HUDEP-2 (cell line): Measurements from ENCODE around the gene ATP5F1D.
A peak's percentile ranks its signal among the peaks of the same experiment; 100 is the strongest.
"Not testable (repeated sequence)": the region's sequence is repeated elsewhere in the genome, so short reads cannot be mapped to it uniquely, and the experiment has no call there.

ENCODE experiments used
- DNase-seq, 76 experiments: peaks; one replicate each; lab custom pipeline; 2025; ENCODE audit not compliant: unreplicated experiment in 76 of 76; lab: John Stamatoyannopoulos, UW

ATP5F1D gene

GRCh38 chr19:1241417-1242095, at the start of gene ATP5F1D:
Gene ATP5F1D, plus strand, starts transcription at chr19:1241751. Its CDS starts 100 bp downstream, at chr19:1241851.
- peak in 75 of 76 experiments; percentile 53 to 99 (median 97) for DNase-seq

GRCh38 chr19:1199531-1199930, 42.0 kb upstream of the ATP5F1D start:
- DNase-seq = no peak

DNA sequence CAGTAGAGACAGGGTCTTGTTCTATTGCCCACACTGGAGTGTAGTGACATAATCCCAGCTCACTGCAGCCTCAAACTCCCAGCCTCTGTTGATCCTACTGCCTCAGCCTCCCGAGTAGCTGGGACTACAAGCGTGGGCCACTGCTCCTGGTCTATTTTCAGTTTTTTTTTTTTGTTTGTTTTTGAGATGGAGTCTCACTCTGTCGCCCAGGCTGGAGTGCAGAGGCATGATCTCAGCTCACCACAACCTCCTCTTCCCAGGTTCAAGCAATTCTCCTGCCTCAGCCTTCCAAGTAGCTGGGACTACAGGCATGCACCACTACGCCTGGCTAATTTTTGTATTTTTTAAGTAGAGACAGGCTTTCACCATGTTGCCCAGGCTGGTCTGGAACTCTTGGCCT, 40.9 kb upstream of the ATP5F1D start:
- not testable (repeated sequence) for DNase-seq

DNA sequence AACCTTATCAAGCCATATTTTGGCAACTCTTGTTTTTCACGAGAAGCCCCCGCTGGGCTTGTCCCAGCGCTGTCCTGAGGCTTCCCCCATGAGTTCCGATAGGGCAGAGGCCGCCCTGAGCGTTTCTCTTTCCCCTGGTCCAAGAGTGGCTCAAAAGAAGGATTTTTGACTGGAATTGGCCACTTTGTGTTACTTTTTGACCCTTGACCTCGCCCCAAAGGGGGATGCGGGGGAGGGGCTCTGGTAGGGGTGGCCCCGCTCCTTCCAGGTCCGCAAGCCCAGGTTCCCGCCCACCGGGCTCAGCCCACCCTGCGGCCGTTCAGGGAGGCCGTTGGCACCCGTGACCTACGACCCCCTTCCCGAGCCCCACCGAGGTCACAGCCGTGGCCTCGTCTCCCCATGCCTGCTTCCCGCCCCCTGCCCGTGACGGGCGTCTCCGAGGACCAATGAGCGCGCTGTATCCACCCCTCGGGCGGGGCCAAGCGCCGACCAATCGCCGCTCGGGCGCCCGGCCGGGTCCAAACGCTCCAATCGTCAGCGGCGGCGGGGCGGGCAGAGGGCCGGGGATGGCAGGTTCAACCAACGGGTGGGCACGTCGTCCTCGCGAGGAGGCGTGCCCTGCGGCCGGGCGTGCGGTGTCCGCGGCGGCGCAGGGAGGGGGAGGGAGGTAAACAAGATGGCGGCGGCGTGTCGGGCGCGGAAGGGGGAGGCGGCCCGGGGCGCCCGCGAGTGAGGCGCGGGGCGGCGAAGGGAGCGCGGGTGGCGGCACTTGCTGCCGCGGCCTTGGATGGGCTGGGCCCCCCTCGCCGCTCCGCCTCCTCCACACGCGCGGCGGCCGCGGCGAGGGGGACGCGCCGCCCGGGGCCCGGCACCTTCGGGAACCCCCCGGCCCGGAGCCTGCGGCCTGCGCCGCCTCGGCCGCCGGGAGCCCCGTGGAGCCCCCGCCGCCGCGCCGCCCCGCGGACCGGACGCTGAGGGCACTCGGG, 36.1 kb upstream of the ATP5F1D start, which contains the start of gene STK11:
Gene STK11, plus strand, starts transcription at position 665 of the 986 bp plus-strand sequence. CDS start 1,136 bp downstream, outside the sequence.
- DNase-seq = peak in 75 of 76 experiments; percentile 90 to 100 (median 99)

DNA sequence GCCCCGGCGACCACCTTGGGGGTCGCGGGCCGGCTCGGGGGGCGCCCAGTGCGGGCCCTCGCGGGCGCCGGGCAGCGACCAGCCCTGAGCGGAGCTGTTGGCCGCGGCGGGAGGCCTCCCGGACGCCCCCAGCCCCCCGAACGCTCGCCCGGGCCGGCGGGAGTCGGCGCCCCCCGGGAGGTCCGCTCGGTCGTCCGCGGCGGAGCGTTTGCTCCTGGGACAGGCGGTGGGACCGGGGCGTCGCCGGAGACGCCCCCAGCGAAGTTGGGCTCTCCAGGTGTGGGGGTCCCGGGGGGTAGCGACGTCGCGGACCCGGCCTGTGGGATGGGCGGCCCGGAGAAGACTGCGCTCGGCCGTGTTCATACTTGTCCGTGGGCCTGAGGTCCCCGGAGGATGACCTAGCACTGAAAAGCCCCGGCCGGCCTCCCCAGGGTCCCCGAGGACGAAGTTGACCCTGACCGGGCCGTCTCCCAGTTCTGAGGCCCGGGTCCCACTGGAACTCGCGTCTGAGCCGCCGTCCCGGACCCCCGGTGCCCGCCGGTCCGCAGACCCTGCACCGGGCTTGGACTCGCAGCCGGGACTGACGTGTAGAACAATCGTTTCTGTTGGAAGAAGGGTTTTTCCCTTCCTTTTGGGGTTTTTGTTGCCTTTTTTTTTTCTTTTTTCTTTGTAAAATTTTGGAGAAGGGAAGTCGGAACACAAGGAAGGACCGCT, 35.2 kb upstream of the ATP5F1D start:
- peak in 6 of 76 experiments; percentile 18 to 61 (median 46) for DNase-seq

DNA sequence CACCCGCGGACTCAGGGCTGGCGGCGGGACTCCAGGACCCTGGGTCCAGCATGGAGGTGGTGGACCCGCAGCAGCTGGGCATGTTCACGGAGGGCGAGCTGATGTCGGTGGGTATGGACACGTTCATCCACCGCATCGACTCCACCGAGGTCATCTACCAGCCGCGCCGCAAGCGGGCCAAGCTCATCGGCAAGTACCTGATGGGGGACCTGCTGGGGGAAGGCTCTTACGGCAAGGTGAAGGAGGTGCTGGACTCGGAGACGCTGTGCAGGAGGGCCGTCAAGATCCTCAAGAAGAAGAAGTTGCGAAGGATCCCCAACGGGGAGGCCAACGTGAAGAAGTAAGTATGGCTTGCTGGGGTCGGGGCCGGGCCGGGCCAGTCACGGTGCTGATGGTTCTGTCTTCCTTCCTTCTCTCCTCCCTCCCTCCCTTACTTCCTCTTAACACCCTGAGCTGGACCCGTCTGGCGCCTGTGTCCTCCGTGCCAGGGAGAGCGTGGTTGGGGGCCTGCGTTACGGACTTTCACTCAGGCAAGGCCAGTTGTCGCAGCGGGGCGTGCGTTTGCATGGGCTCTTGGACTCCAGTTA, 34.6 kb upstream of the ATP5F1D start:
- peak in 6 of 76 experiments; percentile 41 to 89 (median 60) for DNase-seq

GRCh38 chr19:1208830-1209229, 32.7 kb upstream of the ATP5F1D start:
- peak in 54 of 76 experiments; percentile 25 to 78 (median 56) for DNase-seq

- no peak for DNase-seq
These were observed 31.4 kb upstream of the ATP5F1D start for GRCh38 chr19:1210227-1210538.

- DNase-seq = peak in 1 of 76 experiments; percentile 27
These were observed 29.9 kb upstream of the ATP5F1D start for GRCh38 chr19:1211494-1212234.

DNA sequence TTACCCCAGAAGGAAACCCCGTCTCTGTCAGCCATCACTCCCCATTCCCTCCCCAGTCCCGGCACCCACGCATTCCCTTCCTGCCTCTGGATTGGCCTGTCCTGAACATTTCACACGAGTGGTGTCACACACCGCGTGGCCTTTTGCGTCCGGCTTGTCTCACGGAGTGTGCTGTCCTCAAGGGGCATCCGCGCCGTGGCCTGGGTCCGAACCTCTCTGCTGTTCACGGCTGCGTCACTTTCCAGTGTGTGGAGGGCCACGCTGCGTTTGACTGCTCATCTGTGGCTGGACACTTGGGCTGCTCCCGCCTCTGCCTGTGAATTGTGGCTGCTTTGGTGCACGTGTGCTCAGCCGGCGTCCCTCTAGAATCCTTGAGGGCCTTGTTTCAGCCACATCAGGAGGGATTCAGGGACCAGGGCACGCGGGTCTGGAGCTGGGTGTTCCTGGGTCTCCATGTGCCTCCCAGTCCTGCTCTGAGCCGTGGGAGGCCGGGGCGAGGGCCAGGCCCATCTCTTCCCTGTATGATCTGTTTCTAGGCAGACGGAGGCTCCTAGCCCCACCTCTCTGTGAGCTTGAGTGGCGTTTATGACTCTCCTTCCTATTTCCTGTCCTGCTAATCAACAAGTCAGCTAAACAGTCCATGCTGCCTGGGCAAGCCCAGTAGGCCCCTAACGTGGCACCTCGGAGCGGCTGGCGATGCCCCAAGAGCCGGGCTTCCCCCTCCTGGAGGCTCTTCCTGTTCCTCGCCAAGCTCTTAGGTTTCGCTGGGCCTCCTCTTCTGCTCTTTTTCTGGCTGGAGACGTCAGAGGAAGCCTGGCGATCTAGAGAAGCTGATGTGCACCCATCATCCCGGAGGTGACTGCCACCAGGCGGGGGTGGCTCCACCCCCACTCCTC, 27.9 kb upstream of the ATP5F1D start:
- peak in 48 of 76 experiments; percentile 21 to 72 (median 44) for DNase-seq

DNA sequence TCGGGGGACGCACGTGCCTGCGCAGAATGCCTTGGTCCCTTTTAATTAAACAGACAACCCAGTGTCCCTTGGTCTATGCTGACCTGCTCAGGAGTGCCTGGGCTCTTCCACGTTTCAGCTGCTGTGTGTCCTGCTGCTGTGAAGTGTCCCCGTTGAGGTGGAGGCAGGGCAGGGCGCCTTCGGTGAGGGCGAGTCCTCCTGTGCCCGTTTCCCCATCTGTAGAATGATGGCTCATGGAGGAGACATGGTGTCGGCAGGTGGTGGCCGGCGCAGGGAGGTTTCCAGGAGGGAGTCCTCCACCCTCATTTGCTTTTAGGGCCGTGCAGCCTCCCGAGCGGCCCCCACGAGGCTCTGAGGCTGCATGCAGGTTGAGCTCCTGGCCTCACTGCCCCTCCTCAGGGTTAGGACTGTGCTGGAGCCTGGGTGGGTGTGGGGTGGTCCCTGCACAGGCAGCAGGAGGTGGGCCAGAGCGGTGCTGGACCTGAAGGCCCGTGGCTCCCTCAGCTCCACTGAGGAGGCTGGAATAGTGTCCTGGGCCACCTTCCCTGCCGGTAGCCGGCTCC, 27.2 kb upstream of the ATP5F1D start:
- no peak for DNase-seq

GRCh38 chr19:1214862-1215731, 26.5 kb upstream of the ATP5F1D start:
- DNase-seq = no peak

DNA sequence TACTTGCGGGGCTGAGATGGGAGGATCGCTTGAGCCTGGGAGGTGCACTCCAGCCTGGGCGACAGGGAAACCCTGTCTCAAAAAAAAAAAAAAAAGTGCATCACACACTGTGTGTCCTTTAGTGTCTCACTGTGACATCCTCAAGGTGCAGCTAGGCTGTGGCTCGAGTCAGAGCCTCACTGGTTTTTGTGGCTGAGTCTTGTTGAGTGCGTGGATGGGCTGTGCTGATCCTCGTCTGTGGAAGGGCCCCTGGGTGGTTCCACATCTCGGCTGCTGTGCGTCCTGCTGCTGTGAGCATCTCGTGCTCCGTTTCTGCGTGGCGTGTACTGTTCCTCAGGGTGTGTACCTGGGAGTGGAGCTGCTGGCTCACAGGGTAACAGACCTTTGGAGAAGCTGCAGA, 24.8 kb upstream of the ATP5F1D start:
- no peak for DNase-seq

DNA sequence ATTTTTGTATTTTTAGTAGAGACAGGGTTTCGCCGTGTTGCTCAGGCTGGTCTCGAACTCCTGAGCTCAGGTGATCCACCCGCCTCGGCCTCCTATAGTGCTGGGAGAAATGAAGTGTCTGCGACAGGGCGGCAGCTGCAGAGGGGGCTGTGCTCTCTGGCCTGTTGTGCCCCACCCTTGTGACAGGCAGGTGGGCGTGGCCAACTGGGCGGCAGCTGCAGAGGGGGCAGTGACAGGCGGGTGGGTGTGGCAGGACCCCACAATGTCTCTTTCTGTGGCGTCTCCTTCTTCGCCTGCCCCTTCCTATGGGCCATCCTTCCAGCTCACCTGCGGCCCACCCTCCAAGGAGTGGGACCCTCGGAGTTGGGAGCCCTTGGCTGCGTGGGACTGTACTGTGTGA, 24.2 kb upstream of the ATP5F1D start:
- peak in 38 of 76 experiments; percentile 17 to 64 (median 35) for DNase-seq

DNA sequence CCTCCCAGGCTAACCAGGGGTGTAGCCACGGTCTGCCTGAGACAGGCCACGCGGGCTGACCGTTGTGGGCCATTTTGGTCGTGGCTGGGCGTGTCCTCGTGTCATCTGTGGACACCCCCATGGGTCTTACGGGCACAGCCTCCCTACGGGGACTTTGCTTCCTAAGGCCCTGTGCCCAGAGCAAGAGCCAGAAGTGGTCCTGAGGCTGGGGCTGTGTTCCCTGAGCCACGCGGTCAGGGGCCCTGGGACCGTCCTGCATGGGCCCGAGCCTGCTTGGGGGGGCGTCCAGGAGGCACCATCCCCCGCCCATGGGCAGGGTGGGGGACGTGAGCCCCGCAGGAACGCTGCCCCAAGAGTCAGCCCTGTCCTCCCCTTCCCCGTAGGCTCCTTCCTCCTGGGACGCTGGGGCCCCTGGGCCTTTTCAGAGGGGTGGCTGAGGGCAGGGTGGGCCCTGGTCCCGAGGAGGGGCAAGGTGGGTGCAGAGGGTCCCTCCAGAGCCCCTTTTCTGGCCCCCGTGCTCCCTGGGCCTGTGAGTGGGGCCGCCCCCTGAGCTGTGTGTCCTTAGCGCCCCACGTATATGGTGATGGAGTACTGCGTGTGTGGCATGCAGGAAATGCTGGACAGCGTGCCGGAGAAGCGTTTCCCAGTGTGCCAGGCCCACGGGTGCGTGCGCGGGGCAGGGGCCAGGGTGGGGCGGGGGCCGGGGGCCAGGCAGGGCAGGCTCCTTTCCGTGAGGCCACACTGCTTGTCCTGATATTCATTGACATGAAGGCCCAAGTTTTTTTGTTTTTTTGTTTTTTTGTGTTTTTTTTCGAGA, 22.6 kb upstream of the ATP5F1D start:
- no peak for DNase-seq

DNA sequence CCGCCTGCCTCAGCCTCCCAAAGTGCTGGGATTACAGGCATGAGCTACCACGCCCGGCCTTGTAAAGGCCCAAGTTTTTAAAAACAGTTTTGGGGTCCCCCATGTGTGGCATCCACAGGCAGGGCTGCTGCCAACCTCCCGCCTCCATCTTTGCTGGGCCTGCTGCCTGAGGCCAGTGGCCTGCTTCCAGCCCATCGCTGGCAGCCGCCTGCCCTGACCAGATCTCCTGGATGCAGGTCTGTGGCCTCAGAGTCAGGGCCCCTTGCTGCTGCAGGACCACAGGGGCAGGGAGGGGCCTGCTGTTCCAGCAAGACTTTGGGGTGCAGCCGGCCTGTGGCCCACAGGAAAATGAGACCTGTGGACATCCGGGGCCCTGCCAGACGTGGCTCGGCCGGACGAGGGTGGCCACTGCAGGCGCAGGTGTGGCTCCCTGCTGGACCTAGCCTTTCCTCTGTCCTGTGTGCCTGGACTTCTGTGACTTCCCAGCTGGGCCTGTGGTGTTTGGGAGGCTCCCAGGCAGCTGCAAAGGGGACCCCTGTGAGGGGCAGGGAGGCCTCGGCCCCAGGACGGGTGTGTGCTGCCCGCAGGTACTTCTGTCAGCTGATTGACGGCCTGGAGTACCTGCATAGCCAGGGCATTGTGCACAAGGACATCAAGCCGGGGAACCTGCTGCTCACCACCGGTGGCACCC, 21.6 kb upstream of the ATP5F1D start:
- DNase-seq = no peak
